RWPE1 (cell line): Measurements from ENCODE around the gene USP37.
"Not testable (repeated sequence)": the region's sequence is repeated elsewhere in the genome, so short reads cannot be mapped to it uniquely, and the experiment has no call there.

Source experiments
- CTCF ChIA-PET: fragments of 350-600 bp; sonication (Branson Sonifier 250); formaldehyde crosslinking; extraction: SDS; loops from one replicate; lab custom pipeline; 2021; lab: Yijun Ruan, JAX
- POLR2A ChIA-PET: fragments of 400-600 bp; formaldehyde crosslinking; extraction: SDS; loops from one replicate; lab custom pipeline; 2020; ENCODE audit warnings: antibody characterized with exemption; ENCODE audit not compliant: low non-redundant PET; lab: Yijun Ruan, JAX
- DNase-seq: peaks from one replicate; pipeline ENCODE4 v3.0.0; 2012; ENCODE audit warnings: low spot score
- H3K27ac ChIP-seq: fragments of 450-650 bp; 2 replicates; pipeline ENCODE4 v1.5.1; 2017
- CTCF ChIP-seq: fragments of 450-650 bp; conservative IDR thresholded peaks from 2 replicates; pipeline ENCODE4 v1.5.1; 2017; ENCODE audit warnings: low read depth, mild to moderate bottlenecking

The USP37 gene

GRCh38 chr2:218536804-218537494 is 31.2 kb downstream of the USP37 start:
- no peak for DNase-seq
- no peak overlapping the region for H3K27ac ChIP-seq
- TF ChIP-seq CTCF, result no peak
- ChIA-PET CTCF (no interaction called here), POLR2A (no interaction called here)

GRCh38 chr2:218529990-218530389 is 38.2 kb downstream of the USP37 start:
- no peak overlapping the region for H3K27ac ChIP-seq

DNA sequence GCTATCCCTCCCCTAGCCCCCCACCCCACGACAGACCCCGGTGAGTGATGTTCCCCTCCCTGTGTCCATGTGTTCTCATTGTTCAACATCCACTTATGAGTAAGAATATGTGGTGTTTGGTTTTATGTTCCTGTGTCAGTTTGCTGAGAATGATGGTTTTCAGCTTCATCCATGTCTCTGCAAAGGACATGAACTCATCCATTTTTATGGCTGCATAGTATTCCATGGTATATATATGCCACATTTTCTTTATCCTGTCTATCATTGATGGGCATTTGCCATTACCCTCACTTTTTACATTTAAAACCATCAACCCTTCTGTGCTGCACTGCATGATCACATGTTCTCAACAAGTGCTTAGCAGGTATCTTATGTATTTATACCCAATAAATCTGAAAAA is 39.7 kb downstream of the USP37 start:
- DNase-seq, H3K27ac ChIP-seq, CTCF ChIA-PET, POLR2A ChIA-PET: not testable (repeated sequence)

More at GRCh38 chr2:218529990-218530389, 38.2 kb downstream of the USP37 start:
- ChIA-PET POLR2A (no interaction called here), CTCF (interaction anchor here (0.7 kb wide), 1 partner anchor 82 kb away, joined by 3 read pairs; no protein-coding TSS in a partner anchor)
- DNase-seq, result no peak
- TF ChIP-seq CTCF, result no peak

DNA sequence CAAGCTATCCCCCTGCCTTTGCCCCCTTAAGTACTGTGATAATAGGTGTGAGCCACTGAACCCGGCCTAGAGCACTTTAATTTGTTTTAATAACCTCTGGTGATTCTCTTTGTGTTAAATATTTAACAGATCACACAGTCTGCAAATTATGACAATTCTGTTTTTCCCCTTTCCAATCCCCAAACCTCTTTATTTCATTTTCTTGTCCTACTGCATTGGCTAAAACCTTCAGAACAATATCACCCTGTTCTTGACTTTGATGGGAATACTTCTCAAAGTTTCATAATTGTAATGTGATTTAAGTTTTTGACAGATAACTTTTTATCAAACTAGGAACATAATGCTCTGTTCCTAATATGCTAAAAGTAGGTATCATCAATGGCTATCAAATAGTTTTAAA is 44.5 kb downstream of the USP37 start:
- TF ChIP-seq CTCF, result no peak
- no peak overlapping the region for H3K27ac ChIP-seq
- DNase-seq, result no peak
- ChIA-PET POLR2A (no interaction called here), CTCF (no interaction called here)

- H3K27ac ChIP-seq, result no peak overlapping the region
- ChIA-PET CTCF (no interaction called here), POLR2A (no interaction called here)
- TF ChIP-seq CTCF, result no peak
- DNase-seq, result no peak
These were observed 49.3 kb downstream of the USP37 start for GRCh38 chr2:218518876-218519275.

DNA sequence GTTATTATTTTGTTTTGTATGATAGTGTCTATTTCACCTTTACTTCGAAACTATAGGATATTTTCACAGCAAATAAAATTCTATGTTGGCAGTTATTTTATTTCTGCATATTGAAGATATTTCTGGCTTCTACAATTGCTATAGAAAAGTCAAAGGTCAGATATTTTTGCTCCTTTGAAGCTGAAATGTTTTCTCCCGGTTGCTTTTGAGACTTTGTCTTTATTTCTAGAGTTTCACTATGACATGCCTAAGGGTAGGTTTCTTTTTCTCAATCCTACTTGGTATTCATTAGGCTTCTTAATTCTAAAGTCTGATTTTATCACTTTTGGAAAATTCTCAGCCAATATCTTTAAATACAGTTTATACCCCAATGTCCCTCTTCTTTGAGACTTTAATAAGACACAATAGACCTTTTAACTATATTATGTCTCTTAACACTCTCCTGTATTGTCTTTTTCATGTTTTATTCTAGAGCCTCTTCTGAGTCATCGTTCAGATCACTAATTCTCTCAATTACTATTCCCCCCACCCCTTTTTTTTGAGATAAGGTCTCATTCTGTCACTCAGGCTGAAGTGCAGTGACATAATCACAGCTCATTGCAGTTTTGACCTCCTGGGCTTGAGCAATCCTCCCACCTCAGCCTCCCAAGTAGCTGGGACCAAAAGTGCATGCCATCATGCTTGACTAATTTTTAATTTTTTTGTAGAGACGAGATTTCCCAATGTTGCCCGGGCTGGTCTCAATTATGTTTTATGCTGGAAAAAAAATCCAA is 50.5 kb downstream of the USP37 start:
- no peak for TF ChIP-seq CTCF
- CTCF ChIA-PET, result interaction anchor here (0.7 kb wide), 1 partner anchor 190 kb away, joined by 3 read pairs; no protein-coding TSS in a partner anchor
- DNase-seq, result no peak
- no peak overlapping the region for H3K27ac ChIP-seq
- POLR2A ChIA-PET, result no interaction called here

- TF ChIP-seq CTCF, result no peak
- H3K27ac ChIP-seq, result no peak overlapping the region
- POLR2A ChIA-PET, result no interaction called here
- no peak for DNase-seq
- CTCF ChIA-PET, result no interaction called here
These were observed 51.5 kb downstream of the USP37 start for GRCh38 chr2:218516614-218517013.
